ENCODE data around the gene SSMEM1. TPM values are rescaled to one million over a fixed set of nuclear protein-coding genes. Genes with fewer than 3 reads are reported as not detected.

Gene SSMEM1
- total RNA-seq, 1 experiment from 2014 or later = not detected

DNA sequence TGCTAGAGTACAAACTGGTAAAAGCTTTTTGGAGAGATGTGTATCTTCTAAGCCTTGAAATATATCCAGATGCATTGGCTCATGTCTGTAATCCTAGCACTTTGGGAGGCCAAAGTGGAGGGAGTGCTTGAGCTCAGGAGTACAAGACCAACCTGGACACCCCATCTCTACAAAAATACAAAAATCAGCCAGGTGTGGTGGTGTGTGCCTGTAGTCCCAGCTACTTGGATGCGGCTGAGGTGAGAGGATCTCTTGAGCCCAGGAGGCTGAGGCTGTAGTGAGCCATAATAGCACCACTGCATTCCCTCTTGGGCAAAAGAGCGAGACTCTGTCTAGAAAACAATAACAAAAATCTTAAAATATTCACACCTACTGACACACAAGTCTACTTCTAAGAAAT lies 28.0 kb upstream of the SSMEM1 start:
- Histone ChIP-seq H3K4me3 (ENCODE audit: low read depth in 2 of 2, low read length in 2 of 2) (no peak overlapping the region), H3K9me3 (ENCODE audit: control insufficient read depth, insufficient read depth, low read depth, low read length) (no peaks in the 10 kb centered on the region), H3K4me1 (ENCODE audit: control insufficient read depth, insufficient read depth, low read length) (no peaks in the 10 kb centered on the region), H3K36me3 (ENCODE audit: control insufficient read depth, insufficient read depth, low read length) (peaks cover 17% of the 10 kb centered on the region), H3K27ac (ENCODE audit: low read length) (no peak overlapping the region), H3K27me3 (ENCODE audit: control insufficient read depth, insufficient read depth, low read length) (no peaks in the 10 kb centered on the region)
- DNase-seq (ENCODE audit: low read depth, low spot score) = no peak
- BruUV-seq (replicated peaks) = no TSS peak
- in situ Hi-C loops (cut with HindIII; ENCODE audit: low pct_unique_long_range_greater_than_20kb, low sequenced_read_pairs) (no loop called here), intact Hi-C loops (cut with micrococcal nuclease; ENCODE audit: unreplicated experiment) (no loop called here)
- ChIA-PET CTCF (no interaction called here), POLR2A (no interaction called here)
- no peak for TF ChIP-seq POLR2AphosphoS5 (IDR thresholded peaks at IDR 0.05; ENCODE audit: low read depth, low read length)
- no peak for TF ChIP-seq TCF7L2 (IDR thresholded peaks at IDR 0.05; ENCODE audit: low read depth, low read length)
- TF ChIP-seq REST (IDR thresholded peaks at IDR 0.05; ENCODE audit: insufficient read depth in 1 of 2, low read depth in 2 of 2, low read length in 1 of 2) = no peak
- TF ChIP-seq SIN3A (IDR thresholded peaks at IDR 0.05; ENCODE audit: borderline replicate concordance, insufficient read depth, low read depth, low read length) = no peak
- TF ChIP-seq, protein P1, sequence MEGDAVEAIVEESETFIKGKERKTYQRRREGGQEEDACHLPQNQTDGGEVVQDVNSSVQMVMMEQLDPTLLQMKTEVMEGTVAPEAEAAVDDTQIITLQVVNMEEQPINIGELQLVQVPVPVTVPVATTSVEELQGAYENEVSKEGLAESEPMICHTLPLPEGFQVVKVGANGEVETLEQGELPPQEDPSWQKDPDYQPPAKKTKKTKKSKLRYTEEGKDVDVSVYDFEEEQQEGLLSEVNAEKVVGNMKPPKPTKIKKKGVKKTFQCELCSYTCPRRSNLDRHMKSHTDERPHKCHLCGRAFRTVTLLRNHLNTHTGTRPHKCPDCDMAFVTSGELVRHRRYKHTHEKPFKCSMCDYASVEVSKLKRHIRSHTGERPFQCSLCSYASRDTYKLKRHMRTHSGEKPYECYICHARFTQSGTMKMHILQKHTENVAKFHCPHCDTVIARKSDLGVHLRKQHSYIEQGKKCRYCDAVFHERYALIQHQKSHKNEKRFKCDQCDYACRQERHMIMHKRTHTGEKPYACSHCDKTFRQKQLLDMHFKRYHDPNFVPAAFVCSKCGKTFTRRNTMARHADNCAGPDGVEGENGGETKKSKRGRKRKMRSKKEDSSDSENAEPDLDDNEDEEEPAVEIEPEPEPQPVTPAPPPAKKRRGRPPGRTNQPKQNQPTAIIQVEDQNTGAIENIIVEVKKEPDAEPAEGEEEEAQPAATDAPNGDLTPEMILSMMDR (IDR thresholded peaks at IDR 0.05) = no peak
- ATAC-seq = no peak

DNA sequence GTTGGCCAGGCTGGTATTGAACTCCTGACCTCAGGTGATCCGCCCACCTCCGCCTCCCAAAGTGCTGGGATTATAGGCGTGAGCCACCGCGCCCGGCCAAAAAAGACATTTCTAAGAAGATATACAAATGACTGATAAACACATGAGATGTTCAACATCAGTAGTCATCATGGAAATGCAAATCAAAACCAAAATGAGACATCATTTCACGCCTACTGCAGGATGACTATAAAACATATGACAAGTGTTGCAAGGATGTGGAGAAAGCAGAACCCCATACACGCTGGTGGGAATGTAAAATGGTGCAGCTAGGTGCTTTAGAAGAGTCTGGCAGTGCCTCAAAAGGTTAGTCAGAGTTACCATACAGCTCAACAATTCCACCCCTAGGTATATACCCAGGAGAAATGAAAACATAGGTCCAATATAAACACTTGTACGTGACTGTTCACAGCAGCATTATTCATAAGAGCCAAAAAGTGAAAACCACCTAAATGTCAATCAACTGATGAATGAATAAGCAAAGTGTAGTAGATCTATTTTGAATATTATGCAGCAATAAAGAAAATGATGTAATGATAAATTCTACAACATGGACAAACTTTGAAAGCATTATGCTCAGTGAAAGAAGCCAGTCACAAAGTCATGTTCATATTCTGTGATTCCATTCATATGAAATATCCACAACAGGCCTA lies 26.9 kb upstream of the SSMEM1 start:
- ChIA-PET CTCF (no interaction called here), POLR2A (no interaction called here)
- intact Hi-C loops (cut with micrococcal nuclease; ENCODE audit: unreplicated experiment) = no loop called here
- Histone ChIP-seq H3K9me3 (ENCODE audit: control insufficient read depth, insufficient read depth, low read depth, low read length) (no peaks in the 10 kb centered on the region), H3K4me3 (ENCODE audit: low read depth in 2 of 2, low read length in 2 of 2) (no peak overlapping the region), H3K27me3 (ENCODE audit: control insufficient read depth, insufficient read depth, low read length) (no peaks in the 10 kb centered on the region), H3K36me3 (ENCODE audit: control insufficient read depth, insufficient read depth, low read length) (peaks cover 16% of the 10 kb centered on the region), H3K27ac (ENCODE audit: low read length) (no peak overlapping the region), H3K4me1 (ENCODE audit: control insufficient read depth, insufficient read depth, low read length) (no peaks in the 10 kb centered on the region)
- TF ChIP-seq SIN3A (IDR thresholded peaks at IDR 0.05; ENCODE audit: borderline replicate concordance, insufficient read depth, low read depth, low read length) = no peak
- no peak for TF ChIP-seq POLR2AphosphoS5 (IDR thresholded peaks at IDR 0.05; ENCODE audit: low read depth, low read length)
- TF ChIP-seq REST (IDR thresholded peaks at IDR 0.05; ENCODE audit: insufficient read depth in 1 of 2, low read depth in 2 of 2, low read length in 1 of 2) = no peak
- TF ChIP-seq, protein P1 (IDR thresholded peaks at IDR 0.05) = no peak
- no peak for TF ChIP-seq TCF7L2 (IDR thresholded peaks at IDR 0.05; ENCODE audit: low read depth, low read length)
- in situ Hi-C loops (cut with HindIII; ENCODE audit: low pct_unique_long_range_greater_than_20kb, low sequenced_read_pairs) = no loop called here
- no peak for ATAC-seq
- peak; percentile 52 for DNase-seq (ENCODE audit: low read depth, low spot score)
- no TSS peak for BruUV-seq (replicated peaks)

Data from Panc1 (cell line).